Neural progenitor cell (in vitro differentiated cells): Measurements from ENCODE around the gene PHF14. TPM values are rescaled to one million over a fixed set of nuclear protein-coding genes. Genes with fewer than 3 reads are reported as not detected.
"Not testable (repeated sequence)": the region's sequence is repeated elsewhere in the genome, so short reads cannot be mapped to it uniquely, and the experiment has no call there.

Source experiments
- DNase-seq: peaks from one replicate; pipeline ENCODE4 v3.0.0-alpha.2; 2016; ENCODE audit warnings: low spot score
- H2AFZ ChIP-seq: fragments of 200-600 bp; sonication (generic); replicated peaks from 2 replicates; pipeline ENCODE4 v1.6.1; 2016; ENCODE audit warnings: antibody characterized with exemption
- H3F3A ChIP-seq: fragments of 200-600 bp; sonication (generic); 2 replicates; pipeline ENCODE4 v1.6.1; 2016; ENCODE audit warnings: antibody characterized with exemption, low read depth
- H3K27ac ChIP-seq: fragments of 200-600 bp; sonication (generic); 2 replicates; pipeline ENCODE4 v1.5.1; 2016; ENCODE audit warnings: mild to moderate bottlenecking
- H3K27me3 ChIP-seq: fragments of 200-600 bp; sonication (generic); 2 replicates; pipeline ENCODE4 v1.6.1; 2016; ENCODE audit warnings: mild to moderate bottlenecking, moderate library complexity
- H3K36me3 ChIP-seq: fragments of 200-600 bp; sonication (generic); 2 replicates; pipeline ENCODE4 v1.5.1; 2016
- H3K4me1 ChIP-seq: fragments of 200-600 bp; sonication (generic); 2 replicates; pipeline ENCODE4 v1.6.1; 2016; ENCODE audit warnings: mixed run types
- H3K4me2 ChIP-seq: fragments of 200-600 bp; sonication (generic); 2 replicates; pipeline ENCODE4 v1.6.1; 2016
- H3K4me3 ChIP-seq: fragments of 200-600 bp; sonication (generic); 2 replicates; pipeline ENCODE4 v1.5.1; 2016
- H3K79me2 ChIP-seq: fragments of 200-600 bp; sonication (generic); 2 replicates; pipeline ENCODE4 v1.6.1; 2016; ENCODE audit warnings: low read depth
- H3K9ac ChIP-seq: fragments of 200-600 bp; sonication (generic); 2 replicates; pipeline ENCODE4 v1.6.1; 2016
- H3K9me3 ChIP-seq: fragments of 200-600 bp; sonication (generic); 2 replicates; pipeline ENCODE4 v1.5.1; 2016; ENCODE audit warnings: low read depth
- H4K20me1 ChIP-seq: fragments of 200-600 bp; sonication (generic); 2 replicates; pipeline ENCODE4 v1.6.1; 2016; ENCODE audit warnings: low read depth
- H3K27ac Mint-ChIP-seq: 3 replicates; pipeline ENCODE4 v1.8.0; 2021; ENCODE audit warnings: mixed read lengths
- H3K27me3 Mint-ChIP-seq: 2 replicates; pipeline ENCODE4 v1.8.0; 2022; ENCODE audit warnings: low read depth, mild to moderate bottlenecking, inconsistent platforms, moderate library complexity, mixed read lengths; ENCODE audit not compliant: insufficient read depth
- H3K36me3 Mint-ChIP-seq: 3 replicates; pipeline ENCODE4 v1.8.0; 2021; ENCODE audit warnings: mixed read lengths
- H3K4me1 Mint-ChIP-seq: 3 replicates; pipeline ENCODE4 v1.8.0; 2021; ENCODE audit warnings: mixed read lengths
- H3K4me3 Mint-ChIP-seq: 3 replicates; pipeline ENCODE4 v1.8.0; 2021; ENCODE audit warnings: mild to moderate bottlenecking, moderate library complexity, mixed read lengths
- H3K9me3 Mint-ChIP-seq: 3 replicates; pipeline ENCODE4 v1.8.0; 2020; ENCODE audit warnings: mixed read lengths
- EZH2 ChIP-seq: fragments of 200-600 bp; sonication (generic); IDR thresholded peaks from 2 replicates; pipeline ENCODE4 v1.6.1; 2017; ENCODE audit warnings: antibody characterized with exemption, mild to moderate bottlenecking, moderate library complexity
- EZH2phosphoT487 ChIP-seq: fragments of 200-600 bp; sonication (generic); IDR thresholded peaks from 2 replicates; pipeline ENCODE4 v1.6.1; 2017; ENCODE audit warnings: antibody characterized with exemption
- total RNA-seq: library from RNA; depleted of rRNA; stranded (reverse); fragments of >200 nt; gene quantifications from 2 replicates; pipeline ENCODE4 v1.2.3, GENCODE V29; 2015; ENCODE audit warnings: low replicate concordance
- TF ChIP-seq, protein P1 (sequence below): fragments of 200-600 bp; sonication (generic); IDR thresholded peaks from 2 replicates; pipeline ENCODE4 v1.5.1; 2017; ENCODE audit warnings: antibody characterized with exemption, mild to moderate bottlenecking

PHF14 gene
- total RNA-seq, 1 donor from 2014 or later: 80.4 TPM

DNA sequence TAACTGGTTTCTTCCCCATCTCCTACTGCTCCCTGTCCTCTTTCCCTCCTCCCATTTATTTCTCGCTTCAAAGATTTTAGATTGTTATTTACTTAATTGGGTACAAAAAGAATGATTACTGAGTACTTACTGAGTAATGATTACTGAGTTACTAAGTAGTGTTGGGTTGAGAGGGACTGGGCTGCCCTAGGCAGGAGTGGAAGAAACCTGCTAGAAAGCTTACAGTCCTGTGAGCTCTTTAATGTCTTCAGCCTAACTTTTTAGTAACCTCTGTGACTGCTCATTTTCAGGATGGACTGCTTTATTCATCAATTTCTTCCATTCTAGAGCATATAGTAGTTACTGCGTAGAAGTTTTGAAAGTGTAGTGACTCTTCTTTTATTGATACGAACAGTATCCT lies 7.6 kb downstream of the PHF14 start:
- H3F3A ChIP-seq: no peaks in the 10 kb centered on the region
- peaks cover under 1% of the 10 kb centered on the region for H3K4me1 Mint-ChIP-seq
- DNase-seq: no peak
- H3K27me3 ChIP-seq: no peaks in the 10 kb centered on the region
- H3K27ac ChIP-seq: no peak overlapping the region
- no peak overlapping the region for H3K4me3 Mint-ChIP-seq
- H3K9me3 Mint-ChIP-seq: no peaks in the 10 kb centered on the region
- H3K9ac ChIP-seq: no peak overlapping the region
- no peaks in the 10 kb centered on the region for H4K20me1 ChIP-seq
- H3K4me2 ChIP-seq: no peak overlapping the region
- peaks cover 4% of the 10 kb centered on the region for H3K4me1 ChIP-seq
- peaks cover 94% of the 10 kb centered on the region for H3K79me2 ChIP-seq
- TF ChIP-seq, protein P1, sequence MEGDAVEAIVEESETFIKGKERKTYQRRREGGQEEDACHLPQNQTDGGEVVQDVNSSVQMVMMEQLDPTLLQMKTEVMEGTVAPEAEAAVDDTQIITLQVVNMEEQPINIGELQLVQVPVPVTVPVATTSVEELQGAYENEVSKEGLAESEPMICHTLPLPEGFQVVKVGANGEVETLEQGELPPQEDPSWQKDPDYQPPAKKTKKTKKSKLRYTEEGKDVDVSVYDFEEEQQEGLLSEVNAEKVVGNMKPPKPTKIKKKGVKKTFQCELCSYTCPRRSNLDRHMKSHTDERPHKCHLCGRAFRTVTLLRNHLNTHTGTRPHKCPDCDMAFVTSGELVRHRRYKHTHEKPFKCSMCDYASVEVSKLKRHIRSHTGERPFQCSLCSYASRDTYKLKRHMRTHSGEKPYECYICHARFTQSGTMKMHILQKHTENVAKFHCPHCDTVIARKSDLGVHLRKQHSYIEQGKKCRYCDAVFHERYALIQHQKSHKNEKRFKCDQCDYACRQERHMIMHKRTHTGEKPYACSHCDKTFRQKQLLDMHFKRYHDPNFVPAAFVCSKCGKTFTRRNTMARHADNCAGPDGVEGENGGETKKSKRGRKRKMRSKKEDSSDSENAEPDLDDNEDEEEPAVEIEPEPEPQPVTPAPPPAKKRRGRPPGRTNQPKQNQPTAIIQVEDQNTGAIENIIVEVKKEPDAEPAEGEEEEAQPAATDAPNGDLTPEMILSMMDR: no peak
- TF ChIP-seq EZH2phosphoT487 (no peak), EZH2 (no peak)
- H3K36me3 ChIP-seq: peaks cover 28% of the 10 kb centered on the region
- no peaks in the 10 kb centered on the region for H3K9me3 ChIP-seq
- H3K36me3 Mint-ChIP-seq: peaks cover 54% of the 10 kb centered on the region
- no peak overlapping the region for H3K4me3 ChIP-seq
- H3K27ac Mint-ChIP-seq: no peak overlapping the region
- no peak overlapping the region for H2AFZ ChIP-seq
- H3K27me3 Mint-ChIP-seq: no peaks in the 10 kb centered on the region

DNA sequence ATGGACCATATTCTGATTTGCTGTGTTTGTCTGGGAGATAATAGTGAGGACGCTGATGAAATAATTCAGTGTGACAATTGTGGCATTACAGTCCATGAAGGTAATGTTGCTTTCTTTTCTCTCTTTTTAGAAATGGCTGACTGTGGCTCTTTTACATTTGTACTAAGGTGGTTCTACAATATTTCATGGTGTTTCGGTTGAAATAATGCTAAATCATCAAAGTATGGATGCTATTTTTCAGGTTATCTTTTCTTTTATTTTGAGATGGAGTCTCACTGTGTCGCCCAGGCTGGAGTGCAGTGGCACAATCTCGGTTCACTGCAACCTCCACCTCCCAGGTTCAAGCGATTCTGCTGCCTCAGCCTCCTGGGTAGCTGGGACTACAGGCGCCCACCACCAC lies 17.1 kb downstream of the PHF14 start:
- H2AFZ ChIP-seq, H3K4me3 Mint-ChIP-seq, H3K9me3 ChIP-seq, H3K4me2 ChIP-seq, H3K27ac ChIP-seq, H3F3A ChIP-seq, H3K27me3 ChIP-seq, DNase-seq, H3K36me3 ChIP-seq, H3K4me3 ChIP-seq, H3K4me1 ChIP-seq, H4K20me1 ChIP-seq, H3K27ac Mint-ChIP-seq, H3K9ac ChIP-seq, H3K27me3 Mint-ChIP-seq, H3K4me1 Mint-ChIP-seq: not testable (repeated sequence)
- Mint-ChIP-seq H3K36me3 (peaks cover 45% of the 10 kb centered on the region), H3K9me3 (peaks cover 17% of the 10 kb centered on the region)
- H3K79me2 ChIP-seq: peaks cover 44% of the 10 kb centered on the region

DNA sequence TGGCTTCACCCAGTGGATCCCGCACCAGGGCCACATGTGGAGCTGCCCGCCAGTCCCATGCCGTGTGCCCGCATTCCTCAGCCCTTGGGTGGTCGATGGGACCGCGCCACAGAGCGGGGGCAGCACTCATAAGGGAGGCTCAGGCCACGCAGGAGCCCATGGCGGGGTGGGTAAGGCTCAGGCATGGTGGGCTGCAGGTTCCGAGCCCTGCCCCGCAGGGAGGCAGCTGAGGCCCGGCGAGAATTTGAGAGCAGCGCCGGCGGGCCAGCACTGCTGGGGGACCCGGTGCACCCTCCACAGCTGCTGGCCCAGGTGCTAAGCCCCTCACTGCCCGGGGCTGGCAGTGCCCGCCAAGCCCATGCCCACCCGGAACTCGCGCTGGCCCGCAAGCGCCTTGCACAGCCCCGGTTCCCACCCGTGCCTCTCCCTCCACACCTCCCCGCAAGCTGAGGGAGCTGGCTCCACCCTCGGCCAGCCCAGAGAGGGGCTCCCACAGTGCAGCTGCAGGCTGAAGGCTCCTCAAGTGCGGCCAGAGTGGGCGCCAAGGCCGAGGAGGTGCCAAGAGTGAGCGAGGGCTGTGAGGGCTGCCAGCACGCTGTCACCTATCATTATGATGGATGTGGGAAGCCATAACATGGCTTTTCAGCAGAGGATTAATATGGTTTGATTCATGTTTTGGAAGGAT lies 22.0 kb downstream of the PHF14 start:
- not testable (repeated sequence) for H3K4me1 ChIP-seq, H3K27ac Mint-ChIP-seq, H3K4me3 ChIP-seq, H3K9me3 ChIP-seq, H3K9ac ChIP-seq, H3K27me3 ChIP-seq, H4K20me1 ChIP-seq, H3F3A ChIP-seq, DNase-seq, H3K4me3 Mint-ChIP-seq, H3K27me3 Mint-ChIP-seq, H3K27ac ChIP-seq, H3K4me2 ChIP-seq, H2AFZ ChIP-seq
- Histone ChIP-seq H3K36me3 (peaks cover 11% of the 10 kb centered on the region), H3K79me2 (peaks cover 70% of the 10 kb centered on the region)
- Mint-ChIP-seq H3K9me3 (peaks cover 27% of the 10 kb centered on the region), H3K36me3 (peaks cover 55% of the 10 kb centered on the region), H3K4me1 (peaks cover 12% of the 10 kb centered on the region)

DNA sequence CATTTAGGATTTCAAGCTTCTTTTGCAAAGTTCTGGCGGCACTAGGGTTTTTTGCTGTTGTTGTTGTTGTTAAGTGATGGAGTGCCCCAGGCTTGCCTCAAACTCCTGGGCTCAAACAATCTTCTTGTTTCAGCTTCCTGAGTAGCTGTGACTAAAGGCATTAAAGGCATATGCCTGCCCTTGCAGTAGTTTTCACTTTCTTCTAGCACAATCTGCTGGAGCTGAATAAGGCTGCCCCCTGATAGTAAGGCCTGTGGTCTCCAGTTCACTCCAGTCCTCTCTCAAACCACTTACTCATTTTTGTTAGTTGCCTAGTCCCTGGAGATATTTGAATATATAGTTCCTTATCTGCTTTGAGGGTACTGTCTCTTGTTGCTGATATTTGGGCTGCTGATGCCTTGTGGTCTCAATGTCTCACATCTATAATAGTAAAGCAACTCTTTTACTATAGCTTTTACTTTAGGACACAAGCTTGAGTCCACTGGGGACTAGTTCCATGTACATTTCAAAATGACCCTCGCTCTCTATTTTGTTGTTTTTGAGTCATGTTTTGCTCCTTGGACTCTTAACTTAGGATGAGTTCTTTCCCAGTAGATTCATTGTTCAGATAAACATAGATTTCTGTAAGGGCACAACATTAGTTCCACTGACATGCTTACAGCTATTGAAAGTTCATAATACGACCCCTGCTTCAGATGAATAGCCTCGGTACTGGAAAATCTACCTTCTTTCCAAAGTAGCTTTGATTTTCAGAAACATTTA lies 25.5 kb downstream of the PHF14 start:
- Mint-ChIP-seq H3K4me3 (no peak overlapping the region), H3K4me1 (peaks cover 12% of the 10 kb centered on the region), H3K27me3 (no peaks in the 10 kb centered on the region), H3K9me3 (peaks cover 17% of the 10 kb centered on the region), H3K36me3 (peaks cover 52% of the 10 kb centered on the region), H3K27ac (peak overlapping the region; percentile 69)
- H2AFZ ChIP-seq: no peak overlapping the region
- H3K4me1 ChIP-seq: no peaks in the 10 kb centered on the region
- no peak overlapping the region for H3K4me3 ChIP-seq
- no peak overlapping the region for H3K27ac ChIP-seq
- H3K4me2 ChIP-seq: no peak overlapping the region
- no peak overlapping the region for H3K9ac ChIP-seq
- peaks cover 84% of the 10 kb centered on the region for H3K79me2 ChIP-seq
- H3K27me3 ChIP-seq: no peaks in the 10 kb centered on the region
- TF ChIP-seq, protein P1: no peak
- TF ChIP-seq EZH2phosphoT487 (no peak), EZH2 (no peak)
- H4K20me1 ChIP-seq: no peaks in the 10 kb centered on the region
- no peaks in the 10 kb centered on the region for H3K9me3 ChIP-seq
- peak; percentile 2 for DNase-seq
- H3K36me3 ChIP-seq: peaks cover 6% of the 10 kb centered on the region
- no peaks in the 10 kb centered on the region for H3F3A ChIP-seq
